Neural progenitor cell (in vitro differentiated cells): ENCODE measurements around the gene C10orf71.

ENCODE experiments used
- EZH2 ChIP-seq: fragments of 200-600 bp; sonication (generic); IDR thresholded peaks from 2 replicates; pipeline ENCODE4 v1.6.1; 2017; ENCODE audit warnings: antibody characterized with exemption, mild to moderate bottlenecking, moderate library complexity
- TF ChIP-seq, protein P1 (sequence below): fragments of 200-600 bp; sonication (generic); IDR thresholded peaks from 2 replicates; pipeline ENCODE4 v1.5.1; 2017; ENCODE audit warnings: antibody characterized with exemption, mild to moderate bottlenecking

DNA sequence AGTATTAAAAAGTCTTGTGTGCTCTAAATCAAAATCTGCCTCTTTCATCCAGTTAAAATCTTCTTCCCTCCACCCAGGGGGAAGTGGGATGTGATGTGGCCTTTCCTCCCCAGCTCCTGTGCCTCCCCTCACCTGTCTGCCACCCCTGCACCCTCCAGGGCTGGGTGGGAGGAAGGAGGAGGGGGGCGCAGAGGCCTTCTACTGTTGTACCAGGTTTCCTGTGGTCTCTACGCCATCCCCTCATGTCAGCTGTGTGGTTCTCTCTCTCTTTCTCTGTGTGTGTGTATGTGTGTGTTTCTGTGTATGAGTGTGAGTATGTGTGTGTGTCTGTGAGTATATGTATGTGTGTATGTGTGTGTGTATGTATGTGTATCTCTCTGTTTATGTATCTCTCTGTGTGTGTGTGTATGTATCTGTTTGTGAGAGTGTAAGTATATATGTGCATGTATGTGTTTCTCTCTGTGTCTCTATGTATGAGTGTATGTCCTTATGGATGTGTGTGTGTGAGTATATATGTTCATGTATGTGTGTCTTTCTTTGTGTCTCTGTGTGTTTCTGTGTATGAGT, 45.5 kb upstream of the C10orf71 start:
- TF ChIP-seq, protein P1, sequence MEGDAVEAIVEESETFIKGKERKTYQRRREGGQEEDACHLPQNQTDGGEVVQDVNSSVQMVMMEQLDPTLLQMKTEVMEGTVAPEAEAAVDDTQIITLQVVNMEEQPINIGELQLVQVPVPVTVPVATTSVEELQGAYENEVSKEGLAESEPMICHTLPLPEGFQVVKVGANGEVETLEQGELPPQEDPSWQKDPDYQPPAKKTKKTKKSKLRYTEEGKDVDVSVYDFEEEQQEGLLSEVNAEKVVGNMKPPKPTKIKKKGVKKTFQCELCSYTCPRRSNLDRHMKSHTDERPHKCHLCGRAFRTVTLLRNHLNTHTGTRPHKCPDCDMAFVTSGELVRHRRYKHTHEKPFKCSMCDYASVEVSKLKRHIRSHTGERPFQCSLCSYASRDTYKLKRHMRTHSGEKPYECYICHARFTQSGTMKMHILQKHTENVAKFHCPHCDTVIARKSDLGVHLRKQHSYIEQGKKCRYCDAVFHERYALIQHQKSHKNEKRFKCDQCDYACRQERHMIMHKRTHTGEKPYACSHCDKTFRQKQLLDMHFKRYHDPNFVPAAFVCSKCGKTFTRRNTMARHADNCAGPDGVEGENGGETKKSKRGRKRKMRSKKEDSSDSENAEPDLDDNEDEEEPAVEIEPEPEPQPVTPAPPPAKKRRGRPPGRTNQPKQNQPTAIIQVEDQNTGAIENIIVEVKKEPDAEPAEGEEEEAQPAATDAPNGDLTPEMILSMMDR, result no peak
- TF ChIP-seq EZH2, result no peak
